Neuronal stem cell (in vitro differentiated cells): ENCODE measurements around the gene STX4.

Experiments used
- DNase-seq: peaks from one replicate; pipeline ENCODE4 v3.0.0-alpha.2; 2013; ENCODE audit warnings: low spot score
- H2AFZ ChIP-seq: one replicate; pipeline ENCODE4 v1.6.1; 2013; ENCODE audit warnings: mild to moderate bottlenecking, low read length, inconsistent platforms
- H2AK5ac ChIP-seq: 2 replicates; pipeline ENCODE4 v1.6.1; 2013; ENCODE audit warnings: low read depth, mild to moderate bottlenecking, inconsistent platforms, low read length, moderate library complexity, mixed read lengths
- H2BK120ac ChIP-seq: 2 replicates; pipeline ENCODE4 v1.6.1; 2013; ENCODE audit warnings: low read depth, mild to moderate bottlenecking, inconsistent platforms, low read length, moderate library complexity, mixed read lengths
- H2BK12ac ChIP-seq: one replicate; pipeline ENCODE4 v1.6.1; 2013; ENCODE audit warnings: low read length, inconsistent platforms
- H2BK15ac ChIP-seq: 2 replicates; pipeline ENCODE4 v1.6.1; 2013; ENCODE audit warnings: mild to moderate bottlenecking, low read length, inconsistent platforms, mixed read lengths
- H2BK5ac ChIP-seq: one replicate; pipeline ENCODE4 v1.6.1; 2013; ENCODE audit warnings: inconsistent platforms, mild to moderate bottlenecking, low read length, moderate library complexity
- H3K14ac ChIP-seq: one replicate; pipeline ENCODE4 v1.6.1; 2013; ENCODE audit warnings: low read length, inconsistent platforms
- H3K18ac ChIP-seq: 2 replicates; pipeline ENCODE4 v1.6.1; 2013; ENCODE audit warnings: low read length, inconsistent platforms
- H3K23ac ChIP-seq: 2 replicates; pipeline ENCODE4 v1.6.1; 2013; ENCODE audit warnings: low read depth, mild to moderate bottlenecking, mixed read lengths, low read length, inconsistent platforms; ENCODE audit not compliant: poor library complexity
- H3K27ac ChIP-seq: replicated peaks from 3 replicates; pipeline ENCODE4 v1.5.1; 2013; ENCODE audit warnings: low read length, inconsistent platforms
- H3K27me3 ChIP-seq, 3 experiments: 2 replicates each; pipeline ENCODE4 v1.6.1; 2013; ENCODE audit warnings: low read length in 3 of 3, mild to moderate bottlenecking in 2 of 3, inconsistent platforms in 1 of 3, low read depth in 1 of 3, mixed read lengths in 1 of 3, moderate library complexity in 1 of 3; ENCODE audit not compliant: control insufficient read depth in 3 of 3, insufficient read depth in 3 of 3
- H3K36me3 ChIP-seq, 2 donors: replicated peaks in 1 of 2; 2 replicates each; pipeline ENCODE4 v1.6.1; 2013; ENCODE audit warnings: low read length in 2 of 2; ENCODE audit not compliant: control insufficient read depth in 2 of 2, insufficient read depth in 2 of 2
- H3K4ac ChIP-seq: 2 replicates; pipeline ENCODE4 v1.6.1; 2013; ENCODE audit warnings: inconsistent platforms, mild to moderate bottlenecking, low read length, moderate library complexity
- H3K4me1 ChIP-seq, 2 donors: 1 replicate in 1 of 2; 2 replicates in 1 of 2; pipeline ENCODE4 v1.6.1; 2013; ENCODE audit warnings: low read length in 2 of 2, low read depth in 1 of 2; ENCODE audit not compliant: control insufficient read depth in 2 of 2, insufficient read depth in 1 of 2
- H3K4me2 ChIP-seq: one replicate; pipeline ENCODE4 v1.6.1; 2013; ENCODE audit warnings: mild to moderate bottlenecking, low read length, inconsistent platforms; ENCODE audit not compliant: insufficient read depth, poor library complexity, severe bottlenecking
- H3K4me3 ChIP-seq, 2 donors: 2 replicates each; pipeline ENCODE4 v1.5.1; 2013; ENCODE audit warnings: low read length in 2 of 2, mild to moderate bottlenecking in 2 of 2, inconsistent platforms in 1 of 2, moderate library complexity in 1 of 2
- H3K79me1 ChIP-seq: one replicate; pipeline ENCODE4 v1.6.1; 2013; ENCODE audit warnings: low read depth, mild to moderate bottlenecking, inconsistent platforms, low read length, moderate library complexity
- H3K9ac ChIP-seq: one replicate; pipeline ENCODE4 v1.6.1; 2013; ENCODE audit warnings: mild to moderate bottlenecking, low read depth, low read length, inconsistent platforms; ENCODE audit not compliant: poor library complexity
- H3K9me3 ChIP-seq, 2 donors: replicated peaks in 1 of 2; 2 replicates each; pipeline versions ENCODE3 to v1.6.1; 2013; ENCODE audit warnings: low read length in 2 of 2, mild to moderate bottlenecking in 2 of 2, inconsistent platforms in 1 of 2, low read depth in 1 of 2, mixed read lengths in 1 of 2, moderate library complexity in 1 of 2; ENCODE audit not compliant: control insufficient read depth in 2 of 2, insufficient read depth in 1 of 2
- H4K8ac ChIP-seq: one replicate; pipeline ENCODE4 v1.6.1; 2013; ENCODE audit warnings: low read depth, mild to moderate bottlenecking, inconsistent platforms, low read length, moderate library complexity
- H4K91ac ChIP-seq: one replicate; pipeline ENCODE4 v1.6.1; 2013; ENCODE audit warnings: low read length, low read depth, mild to moderate bottlenecking, inconsistent platforms; ENCODE audit not compliant: poor library complexity
- WGBS, 2 donors: extraction: QIAGEN DNeasy Blood & Tissue Kit; methylation state at CpG; one replicate each; pipeline ENCODE4 v1.1.7; 2013; ENCODE audit warnings: missing lambda C conversion rate in 2 of 2, mixed read lengths in 1 of 2; ENCODE audit not compliant: insufficient read length in 2 of 2, insufficient replicate concordance in 1 of 2; ENCODE audit errors: extremely low coverage in 2 of 2; 5-methylcytosine and 5-hydroxymethylcytosine counted together

The STX4 gene

DNA sequence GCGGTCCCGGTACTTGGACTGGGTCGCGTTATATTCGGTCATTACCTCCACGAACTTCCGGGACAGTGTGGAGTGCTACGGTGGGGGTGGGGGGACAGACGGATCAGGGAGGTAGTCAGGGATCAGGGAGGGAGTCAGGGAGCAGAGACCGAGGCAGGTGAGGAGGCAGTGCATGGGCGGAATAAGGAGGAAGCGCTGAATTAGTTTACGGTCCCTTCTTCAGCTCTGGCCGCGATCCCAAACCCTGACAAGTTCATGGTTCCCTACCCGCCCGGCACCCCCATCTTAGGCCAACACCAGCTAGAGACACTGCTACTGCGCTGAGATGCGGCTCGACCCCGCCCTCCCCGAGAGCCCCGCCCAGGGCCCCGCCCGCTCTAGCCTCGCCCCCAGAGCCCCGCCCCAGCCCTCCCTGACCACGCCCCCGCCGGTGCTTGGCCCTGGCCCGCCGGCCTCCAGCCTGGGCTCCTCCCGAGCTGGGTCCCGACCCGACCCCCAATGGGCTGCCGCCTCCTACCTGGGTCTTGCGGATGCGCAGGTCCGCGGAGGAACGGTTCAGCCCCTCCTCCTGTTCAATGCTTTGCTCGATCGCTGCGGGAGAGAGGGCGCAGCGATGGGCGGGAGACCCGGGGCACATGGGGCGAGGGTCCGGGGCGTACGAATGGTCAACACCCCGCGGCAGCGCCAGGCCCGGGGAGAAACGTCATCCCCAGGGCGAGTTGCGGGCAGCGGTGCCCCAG lies 36.2 kb upstream of the STX4 start:
- Histone ChIP-seq H2AK5ac (peak overlapping the region; percentile 89), H3K23ac (peak overlapping the region; percentile 60), H4K91ac (no peak overlapping the region), H2BK12ac (no peak overlapping the region), H3K18ac (peak overlapping the region; percentile 93), H3K9me3 (no peaks in the 10 kb centered on the region), H3K27ac (no peak overlapping the region), H3K36me3 (peaks cover 0 to 5% of the 10 kb centered on the region in 2 donors), H2BK120ac (no peak overlapping the region), H3K4me1 (peaks cover 2 to 11% of the 10 kb centered on the region in 2 donors), H2BK5ac (no peak overlapping the region), H3K4me3 (peak overlapping the region in 1 of 2 donors; percentile 81), H3K79me1 (no peaks in the 10 kb centered on the region), H3K27me3 (peaks cover 0 to 16% (median 0%) of the 10 kb centered on the region in 3 experiments), H2BK15ac (peak overlapping the region; percentile 30), H4K8ac (no peak overlapping the region), H3K9ac (peak overlapping the region; percentile 88), H3K4ac (no peak overlapping the region), H3K14ac (peak overlapping the region; percentile 98), H3K4me2 (peak overlapping the region; percentile 98), H2AFZ (no peak overlapping the region)
- WGBS, 2 donors, result no CpG with 5 or more reads among the region's 60 CpGs
- peak; percentile 59 for DNase-seq

DNA sequence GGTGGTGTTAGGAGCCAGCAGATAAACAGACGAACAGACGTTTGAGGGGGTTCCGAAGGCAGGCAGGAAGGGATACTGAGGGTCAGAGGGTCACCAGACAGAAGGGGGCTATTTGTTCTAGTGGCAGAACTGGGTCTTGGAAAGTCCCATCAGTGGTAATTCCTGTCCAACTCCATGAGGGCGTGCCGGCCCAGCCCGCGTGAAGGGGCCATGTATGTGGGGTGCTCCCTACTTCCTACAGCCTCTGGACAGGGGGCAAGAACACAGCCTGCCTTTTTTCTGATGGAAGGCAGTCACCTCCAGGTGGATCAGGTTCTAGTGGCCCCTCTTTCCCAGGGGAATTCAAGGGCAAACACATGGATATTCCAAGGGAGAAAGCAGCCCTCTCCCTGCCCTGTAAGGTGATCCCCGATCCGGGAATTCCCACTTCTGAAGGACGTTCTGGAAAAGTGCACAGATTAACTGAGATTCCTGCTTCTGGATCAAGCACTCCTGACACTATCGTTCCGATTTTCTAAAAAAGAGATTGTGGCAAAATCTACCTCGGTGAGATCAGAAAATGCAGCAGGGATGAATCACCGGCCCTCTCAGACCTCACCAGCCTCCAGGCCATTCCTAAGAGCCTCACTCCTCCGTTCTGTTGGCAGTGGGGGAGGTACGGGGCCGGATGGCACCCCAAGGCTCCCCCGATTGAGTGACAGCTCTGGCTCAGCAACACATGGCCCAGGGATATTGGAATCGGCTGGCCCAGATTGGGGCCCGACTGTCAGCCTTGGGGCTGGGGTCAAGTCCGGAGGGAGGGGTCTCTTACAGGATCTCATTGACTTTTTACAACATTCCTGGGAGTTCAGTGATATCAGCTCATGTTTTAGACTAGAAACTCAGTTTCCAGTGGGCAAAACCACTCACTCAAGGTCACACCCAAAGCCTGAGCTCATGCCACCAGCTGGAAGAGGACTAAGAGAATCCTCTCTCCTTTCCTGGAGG lies 35.3 kb upstream of the STX4 start:
- Histone ChIP-seq H2AK5ac (peak overlapping the region; percentile 89), H3K79me1 (no peaks in the 10 kb centered on the region), H2AFZ (no peak overlapping the region), H2BK120ac (no peak overlapping the region), H4K91ac (no peak overlapping the region), H2BK5ac (no peak overlapping the region), H3K27me3 (peaks cover 0 to 16% (median 0%) of the 10 kb centered on the region in 3 experiments), H3K4ac (no peak overlapping the region), H3K4me3 (peak overlapping the region in 1 of 2 donors; percentile 81), H2BK15ac (no peak overlapping the region), H3K14ac (no peak overlapping the region), H3K18ac (peak overlapping the region; percentile 93), H3K4me1 (peaks cover 6 to 11% of the 10 kb centered on the region in 2 donors), H3K9me3 (no peaks in the 10 kb centered on the region), H3K4me2 (peak overlapping the region; percentile 98), H3K9ac (peak overlapping the region; percentile 88), H2BK12ac (no peak overlapping the region), H3K27ac (no peak overlapping the region), H3K36me3 (peaks cover 0 to 5% of the 10 kb centered on the region in 2 donors), H3K23ac (peak overlapping the region; percentile 60), H4K8ac (no peak overlapping the region)
- no CpG with 5 or more reads among the region's 21 CpGs for WGBS, 2 donors
- no peak for DNase-seq

DNA sequence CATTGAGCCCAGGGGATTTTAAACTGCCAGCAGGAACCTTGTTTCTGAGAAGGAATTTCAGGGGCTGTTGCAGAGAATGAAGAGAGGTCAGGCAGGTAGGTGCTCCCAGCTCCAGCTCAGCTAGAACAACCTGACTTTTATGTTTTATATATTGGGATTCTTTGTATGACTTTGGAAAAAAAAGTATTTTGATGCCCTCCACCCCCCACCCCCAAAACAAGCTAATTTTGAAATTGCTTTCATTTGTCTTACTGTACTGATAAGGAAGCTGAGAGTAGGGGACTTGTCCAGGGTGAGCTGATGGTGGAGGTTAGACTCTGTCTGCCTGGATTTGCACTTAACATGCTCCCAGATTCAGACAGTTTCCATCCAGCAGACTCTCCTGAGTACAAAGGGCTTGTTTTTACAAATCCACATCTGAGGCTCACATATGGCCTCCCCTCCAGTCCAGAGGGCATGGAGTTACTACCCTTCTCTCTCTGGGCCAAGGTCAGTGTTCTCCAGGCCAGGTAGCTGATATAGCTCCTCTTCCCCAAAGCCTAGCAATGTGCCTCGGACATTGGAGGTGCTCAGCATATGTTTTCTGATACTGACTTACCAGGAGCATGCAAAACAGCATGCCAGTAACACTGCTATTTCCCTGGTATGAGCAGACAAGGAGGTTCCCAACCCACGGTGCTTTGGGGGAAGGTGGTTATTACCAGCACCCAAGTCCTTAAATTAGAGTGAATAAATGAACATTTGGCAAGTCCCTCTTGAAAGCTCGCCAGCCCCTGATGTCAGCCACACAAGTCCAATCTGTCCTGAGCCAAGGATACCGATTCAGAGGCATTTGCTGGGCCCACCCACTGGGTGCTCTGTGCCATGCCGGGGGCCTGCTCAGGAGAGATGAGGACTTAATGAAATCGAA lies 34.3 kb upstream of the STX4 start:
- no peak for DNase-seq
- Histone ChIP-seq H2AK5ac (no peak overlapping the region), H2BK5ac (no peak overlapping the region), H2AFZ (no peak overlapping the region), H3K4me2 (no peak overlapping the region), H3K27me3 (peaks cover 0 to 16% (median 0%) of the 10 kb centered on the region in 3 experiments), H3K79me1 (no peaks in the 10 kb centered on the region), H4K8ac (no peak overlapping the region), H2BK120ac (no peak overlapping the region), H3K4ac (no peak overlapping the region), H3K27ac (no peak overlapping the region), H3K18ac (no peak overlapping the region), H3K14ac (no peak overlapping the region), H2BK12ac (no peak overlapping the region), H3K9ac (no peak overlapping the region), H4K91ac (no peak overlapping the region), H2BK15ac (no peak overlapping the region), H3K23ac (no peak overlapping the region), H3K4me1 (peaks cover 8 to 11% of the 10 kb centered on the region in 2 donors), H3K36me3 (peaks cover 0 to 5% of the 10 kb centered on the region in 2 donors), H3K4me3 (no peak overlapping the region), H3K9me3 (no peaks in the 10 kb centered on the region)
- WGBS, 2 donors, result no CpG with 5 or more reads among the region's 6 CpGs
